GM12865 (cell line): Measurements from ENCODE around the gene SVEP1.
"Not testable (repeated sequence)": the region's sequence is repeated elsewhere in the genome, so short reads cannot be mapped to it uniquely, and the experiment has no call there.

ENCODE experiments used
- DNase-seq: peaks from one replicate; pipeline ENCODE4 v3.0.0; 2010; ENCODE audit warnings: low read depth
- H3K4me3 ChIP-seq: 2 replicates; pipeline ENCODE4 v1.5.1; 2011; ENCODE audit warnings: mild to moderate bottlenecking, low read depth, low read length, control low read depth
- CTCF ChIP-seq: IDR thresholded peaks from 2 replicates; pipeline ENCODE4 v1.5.1; 2011; ENCODE audit warnings: low read length, control low read depth, low read depth, inconsistent platforms; ENCODE audit not compliant: insufficient read depth; ENCODE audit errors: missing control alignments

The SVEP1 gene

GRCh38 chr9:110364451-110364850 is 215.1 kb downstream of the SVEP1 start:
- no peak overlapping the region for H3K4me3 ChIP-seq
- no peak for DNase-seq
- no peak for TF ChIP-seq CTCF

- DNase-seq, H3K4me3 ChIP-seq: not testable (repeated sequence)
Measured at GRCh38 chr9:110358992-110359391, 220.5 kb downstream of the SVEP1 start.

DNA sequence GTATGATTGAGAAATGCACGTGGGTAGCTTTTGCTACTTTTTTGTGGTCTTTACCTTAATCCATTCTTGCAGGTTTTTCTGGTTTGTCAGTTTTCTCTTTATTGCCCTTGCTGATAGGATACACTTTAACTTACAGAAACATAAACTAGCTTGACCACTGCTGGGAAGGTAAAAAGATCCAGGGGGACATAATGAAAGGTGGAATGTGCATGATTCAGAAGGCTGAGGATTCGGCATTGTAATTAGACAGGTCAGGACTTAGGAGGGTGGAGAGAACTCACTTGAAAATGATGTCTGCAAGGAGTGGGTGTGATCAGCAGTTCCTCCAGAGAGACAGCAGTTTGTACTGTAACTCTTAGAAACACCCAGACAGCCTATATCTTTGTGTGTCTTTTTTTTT is 222.0 kb downstream of the SVEP1 start:
- no peak for DNase-seq
- no peak overlapping the region for H3K4me3 ChIP-seq
- TF ChIP-seq CTCF, result no peak

GRCh38 chr9:110356639-110357395 is 222.7 kb downstream of the SVEP1 start:
- no peak overlapping the region for H3K4me3 ChIP-seq
- no peak for DNase-seq
- TF ChIP-seq CTCF, result no peak

DNA sequence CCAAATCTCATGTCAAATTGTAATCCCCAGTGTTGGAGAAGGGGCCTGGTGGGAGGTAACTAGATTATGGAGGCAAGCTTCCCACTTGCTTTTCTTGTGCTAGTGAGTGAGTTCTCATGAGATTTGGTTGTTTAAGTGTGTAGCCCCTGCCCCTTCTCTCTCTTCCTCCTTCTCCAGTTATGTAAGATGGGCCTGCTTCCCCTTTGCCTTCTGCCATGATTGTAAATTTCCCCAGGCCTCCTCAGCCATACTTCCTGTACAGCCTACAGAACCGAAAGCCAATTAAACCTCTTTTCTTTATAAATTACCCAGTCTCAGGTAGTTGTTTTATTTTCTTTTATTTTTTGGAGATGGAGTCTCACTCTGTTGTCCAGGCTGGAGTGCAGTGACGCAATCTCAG is 223.6 kb downstream of the SVEP1 start:
- TF ChIP-seq CTCF, result no peak
- H3K4me3 ChIP-seq, result no peak overlapping the region
- DNase-seq, result no peak

GRCh38 chr9:110351009-110351467 is 228.5 kb downstream of the SVEP1 start:
- DNase-seq, result no peak
- H3K4me3 ChIP-seq, result no peak overlapping the region
- TF ChIP-seq CTCF, result no peak

DNA sequence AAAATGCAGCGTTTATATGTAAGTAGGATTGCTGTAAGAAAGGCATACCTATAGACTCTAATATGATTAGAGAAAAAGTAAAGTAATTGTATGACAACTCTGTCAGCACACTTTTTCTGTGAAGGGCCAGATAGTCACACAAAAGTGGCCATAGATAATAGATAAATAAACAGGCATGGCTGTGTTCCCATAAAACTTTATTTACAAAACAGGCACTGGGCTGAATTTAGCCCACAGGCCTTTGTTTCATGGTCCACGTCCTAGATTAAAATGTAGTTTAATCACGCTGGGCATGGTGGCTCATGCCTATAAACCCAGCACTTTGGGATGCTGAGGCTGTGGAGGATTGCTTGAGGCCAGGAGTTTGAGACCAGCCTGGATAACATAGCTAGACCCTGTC is 233.2 kb downstream of the SVEP1 start:
- TF ChIP-seq CTCF, result no peak
- no peak for DNase-seq

More for the DNA sequence above, 233.2 kb downstream of the SVEP1 start:
- no peak overlapping the region for H3K4me3 ChIP-seq
